ENCODE measurements around the gene ADAM11. TPM values are rescaled to one million over a fixed set of nuclear protein-coding genes. Genes with fewer than 3 reads are reported as not detected.

The ADAM11 gene
- polyA plus RNA-seq, 1 donor (not counting 4 experiments of a cell fraction or from before 2014, with no cell fraction given), result 0.03 TPM

- FAIRE-seq (no peak), DNase-seq (ENCODE audit: low read depth, low spot score) (no peak)
- dilution Hi-C loops (cut with MboI; ENCODE audit: extremely low pct_ligation_motif_present, low sequenced_read_pairs), result no loop called here
- H3K4me2 ChIP-seq (ENCODE audit: control insufficient read depth, extremely low read depth, insufficient read depth, low read depth, low read length), result no peak overlapping the region
- H3K9ac ChIP-seq (ENCODE audit: control insufficient read depth, extremely low read depth, insufficient read depth, low read length), result no peak overlapping the region
- H3K27me3 ChIP-seq (ENCODE audit: control insufficient read depth, extremely low read depth, insufficient read depth, low read length), result peaks cover 15% of the 10 kb centered on the region
- no peaks in the 10 kb centered on the region for H4K20me1 ChIP-seq (ENCODE audit: control insufficient read depth, extremely low read depth, insufficient read depth, low read length)
- no peak overlapping the region for H3K27ac ChIP-seq (ENCODE audit: control insufficient read depth, insufficient read depth, low read length)
- no peaks in the 10 kb centered on the region for H3K9me3 ChIP-seq (ENCODE audit: control insufficient read depth, low read depth, low read length)
- no peaks in the 10 kb centered on the region for H3K9me1 ChIP-seq (ENCODE audit: control insufficient read depth, extremely low read depth, insufficient read depth, low read length)
- H3K79me2 ChIP-seq (ENCODE audit: control insufficient read depth, insufficient read depth, low read length), result no peaks in the 10 kb centered on the region
- no peak overlapping the region for H2AFZ ChIP-seq (ENCODE audit: control insufficient read depth, low read length)
- no peaks in the 10 kb centered on the region for H3K36me3 ChIP-seq (ENCODE audit: control insufficient read depth in 2 of 2, extremely low read depth in 1 of 2, insufficient read depth in 2 of 2, low read length in 2 of 2)
- H3K4me1 ChIP-seq (ENCODE audit: control insufficient read depth, extremely low read depth, insufficient read depth, low read length), result peaks cover 3% of the 10 kb centered on the region
- TF ChIP-seq, protein P1, sequence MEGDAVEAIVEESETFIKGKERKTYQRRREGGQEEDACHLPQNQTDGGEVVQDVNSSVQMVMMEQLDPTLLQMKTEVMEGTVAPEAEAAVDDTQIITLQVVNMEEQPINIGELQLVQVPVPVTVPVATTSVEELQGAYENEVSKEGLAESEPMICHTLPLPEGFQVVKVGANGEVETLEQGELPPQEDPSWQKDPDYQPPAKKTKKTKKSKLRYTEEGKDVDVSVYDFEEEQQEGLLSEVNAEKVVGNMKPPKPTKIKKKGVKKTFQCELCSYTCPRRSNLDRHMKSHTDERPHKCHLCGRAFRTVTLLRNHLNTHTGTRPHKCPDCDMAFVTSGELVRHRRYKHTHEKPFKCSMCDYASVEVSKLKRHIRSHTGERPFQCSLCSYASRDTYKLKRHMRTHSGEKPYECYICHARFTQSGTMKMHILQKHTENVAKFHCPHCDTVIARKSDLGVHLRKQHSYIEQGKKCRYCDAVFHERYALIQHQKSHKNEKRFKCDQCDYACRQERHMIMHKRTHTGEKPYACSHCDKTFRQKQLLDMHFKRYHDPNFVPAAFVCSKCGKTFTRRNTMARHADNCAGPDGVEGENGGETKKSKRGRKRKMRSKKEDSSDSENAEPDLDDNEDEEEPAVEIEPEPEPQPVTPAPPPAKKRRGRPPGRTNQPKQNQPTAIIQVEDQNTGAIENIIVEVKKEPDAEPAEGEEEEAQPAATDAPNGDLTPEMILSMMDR (optimal IDR thresholded peaks at IDR 0.05 in 1 of 3, IDR thresholded peaks at IDR 0.05 in 1 of 3, conservative IDR thresholded peaks at IDR 0.05 in 1 of 3; ENCODE audit: extremely low read depth in 1 of 3, insufficient read depth in 2 of 3, low read length in 3 of 3), result no peak
- no peak for TF ChIP-seq EZH2 (IDR thresholded peaks at IDR 0.05; ENCODE audit: low read length)
- no peak overlapping the region for H3K4me3 ChIP-seq (ENCODE audit: control insufficient read depth in 2 of 3, extremely low read depth in 1 of 3, insufficient read depth in 2 of 3, low read depth in 1 of 3, low read length in 3 of 3)
Measured at GRCh38 chr17:44769647-44770084, 10.9 kb downstream of the ADAM11 start.

- Histone ChIP-seq H2AFZ (ENCODE audit: control insufficient read depth, low read length) (no peak overlapping the region), H3K4me1 (ENCODE audit: control insufficient read depth, extremely low read depth, insufficient read depth, low read length) (peaks cover 10% of the 10 kb centered on the region), H3K27me3 (ENCODE audit: control insufficient read depth, extremely low read depth, insufficient read depth, low read length) (peaks cover 15% of the 10 kb centered on the region), H3K9ac (ENCODE audit: control insufficient read depth, extremely low read depth, insufficient read depth, low read length) (no peak overlapping the region), H3K4me2 (ENCODE audit: control insufficient read depth, extremely low read depth, insufficient read depth, low read depth, low read length) (no peak overlapping the region), H3K79me2 (ENCODE audit: control insufficient read depth, insufficient read depth, low read length) (no peaks in the 10 kb centered on the region), H3K4me3 (ENCODE audit: control insufficient read depth in 2 of 3, extremely low read depth in 1 of 3, insufficient read depth in 2 of 3, low read depth in 1 of 3, low read length in 3 of 3) (no peak overlapping the region), H4K20me1 (ENCODE audit: control insufficient read depth, extremely low read depth, insufficient read depth, low read length) (no peaks in the 10 kb centered on the region), H3K9me3 (ENCODE audit: control insufficient read depth, low read depth, low read length) (no peaks in the 10 kb centered on the region), H3K36me3 (ENCODE audit: control insufficient read depth in 2 of 2, extremely low read depth in 1 of 2, insufficient read depth in 2 of 2, low read length in 2 of 2) (no peaks in the 10 kb centered on the region), H3K9me1 (ENCODE audit: control insufficient read depth, extremely low read depth, insufficient read depth, low read length) (no peaks in the 10 kb centered on the region), H3K27ac (ENCODE audit: control insufficient read depth, insufficient read depth, low read length) (no peak overlapping the region)
- no peak for DNase-seq (ENCODE audit: low read depth, low spot score)
- dilution Hi-C loops (cut with MboI; ENCODE audit: extremely low pct_ligation_motif_present, low sequenced_read_pairs), result no loop called here
- TF ChIP-seq, protein P1 (optimal IDR thresholded peaks at IDR 0.05 in 1 of 3, IDR thresholded peaks at IDR 0.05 in 1 of 3, conservative IDR thresholded peaks at IDR 0.05 in 1 of 3; ENCODE audit: extremely low read depth in 1 of 3, insufficient read depth in 2 of 3, low read length in 3 of 3), result no peak
- TF ChIP-seq EZH2 (IDR thresholded peaks at IDR 0.05; ENCODE audit: low read length), result no peak
- FAIRE-seq, result no peak
Measured at GRCh38 chr17:44770166-44770925, 11.6 kb downstream of the ADAM11 start.
